Glutamatergic neuron (in vitro differentiated cells): Measurements from ENCODE around the gene KLHL30. TPM values are rescaled to one million over a fixed set of nuclear protein-coding genes. Genes with fewer than 3 reads are reported as not detected.

Experiments used
- DNase-seq: peaks from one replicate; pipeline ENCODE4 v3.0.0; 2022
- H3K27ac Mint-ChIP-seq: one replicate; pipeline ENCODE4 v1.8.0; 2020; ENCODE audit warnings: mild to moderate bottlenecking, mixed read lengths, inconsistent platforms; ENCODE audit not compliant: unreplicated experiment
- H3K27me3 Mint-ChIP-seq: one replicate; pipeline ENCODE4 v1.8.0; 2020; ENCODE audit warnings: mild to moderate bottlenecking, moderate library complexity, mixed read lengths, inconsistent platforms; ENCODE audit not compliant: unreplicated experiment
- H3K36me3 Mint-ChIP-seq: one replicate; pipeline ENCODE4 v1.8.0; 2020; ENCODE audit warnings: mild to moderate bottlenecking, mixed read lengths, inconsistent platforms; ENCODE audit not compliant: unreplicated experiment
- H3K4me1 Mint-ChIP-seq: one replicate; pipeline ENCODE4 v1.8.0; 2020; ENCODE audit warnings: mild to moderate bottlenecking, low read depth, mixed read lengths, inconsistent platforms; ENCODE audit not compliant: unreplicated experiment
- H3K4me3 Mint-ChIP-seq: one replicate; pipeline ENCODE4 v1.8.0; 2020; ENCODE audit warnings: mild to moderate bottlenecking, mixed read lengths, inconsistent platforms; ENCODE audit not compliant: unreplicated experiment
- H3K9me3 Mint-ChIP-seq: one replicate; pipeline ENCODE4 v1.8.0; 2020; ENCODE audit warnings: mild to moderate bottlenecking, moderate library complexity, mixed read lengths, inconsistent platforms; ENCODE audit not compliant: unreplicated experiment
- CTCF ChIP-seq: fragments of 200-600 bp; sonication (generic); IDR thresholded peaks from one replicate; pipeline ENCODE4 v1.5.0; 2021; ENCODE audit not compliant: partially characterized antibody, unreplicated experiment
- total RNA-seq: library from RNA; stranded (reverse); fragmentation: NEBNext Ultra II Directional; extraction: Animal tissue kit (Norgen Biotek cat#: 25700); gene quantifications from one replicate; pipeline ENCODE4 v1.2.1, GENCODE V29; 2021; ENCODE audit not compliant: unreplicated experiment

KLHL30 gene
- total RNA-seq, 1 donor from 2014 or later = 3.5 TPM

GRCh38 chr2:238190445-238190844 is 52.0 kb downstream of the KLHL30 start:
- Mint-ChIP-seq H3K27me3 (peaks cover under 1% of the 10 kb centered on the region), H3K36me3 (no peaks in the 10 kb centered on the region), H3K4me1 (peaks cover 10% of the 10 kb centered on the region), H3K9me3 (peaks cover 2% of the 10 kb centered on the region), H3K4me3 (no peak overlapping the region), H3K27ac (no peak overlapping the region)
- DNase-seq = no peak
- no peak for TF ChIP-seq CTCF

Other genes starting within 250 kb of the KLHL30 start
- 43.0 TPM for gene UBE2F, start 171.7 kb upstream of the KLHL30 start, total RNA-seq
- gene SCLY, start 77.7 kb upstream of the KLHL30 start, total RNA-seq = 44.0 TPM
- gene ESPNL, start 38.3 kb upstream of the KLHL30 start, total RNA-seq = 0.81 TPM
- gene ERFE, start 20.3 kb downstream of the KLHL30 start, total RNA-seq = 12.2 TPM
- gene ILKAP, start 65.0 kb downstream of the KLHL30 start, total RNA-seq = 61.3 TPM
- 665 TPM for gene HES6, start 101.4 kb downstream of the KLHL30 start, total RNA-seq
- gene PER2, start 149.9 kb downstream of the KLHL30 start, total RNA-seq = 3.8 TPM
- gene TRAF3IP1, start 181.8 kb downstream of the KLHL30 start, total RNA-seq = 10.3 TPM